GM18520 (cell line): ENCODE measurements around the gene ADAMTSL2.
"Not testable (repeated sequence)": the region's sequence is repeated elsewhere in the genome, so short reads cannot be mapped to it uniquely, and the experiment has no call there.

Source experiments
- ATAC-seq: cut with Tn5 transposase; IDR thresholded peaks from one replicate; pipeline ENCODE4 v1.9.1; 2021; ENCODE audit not compliant: unreplicated experiment

ADAMTSL2 gene

DNA sequence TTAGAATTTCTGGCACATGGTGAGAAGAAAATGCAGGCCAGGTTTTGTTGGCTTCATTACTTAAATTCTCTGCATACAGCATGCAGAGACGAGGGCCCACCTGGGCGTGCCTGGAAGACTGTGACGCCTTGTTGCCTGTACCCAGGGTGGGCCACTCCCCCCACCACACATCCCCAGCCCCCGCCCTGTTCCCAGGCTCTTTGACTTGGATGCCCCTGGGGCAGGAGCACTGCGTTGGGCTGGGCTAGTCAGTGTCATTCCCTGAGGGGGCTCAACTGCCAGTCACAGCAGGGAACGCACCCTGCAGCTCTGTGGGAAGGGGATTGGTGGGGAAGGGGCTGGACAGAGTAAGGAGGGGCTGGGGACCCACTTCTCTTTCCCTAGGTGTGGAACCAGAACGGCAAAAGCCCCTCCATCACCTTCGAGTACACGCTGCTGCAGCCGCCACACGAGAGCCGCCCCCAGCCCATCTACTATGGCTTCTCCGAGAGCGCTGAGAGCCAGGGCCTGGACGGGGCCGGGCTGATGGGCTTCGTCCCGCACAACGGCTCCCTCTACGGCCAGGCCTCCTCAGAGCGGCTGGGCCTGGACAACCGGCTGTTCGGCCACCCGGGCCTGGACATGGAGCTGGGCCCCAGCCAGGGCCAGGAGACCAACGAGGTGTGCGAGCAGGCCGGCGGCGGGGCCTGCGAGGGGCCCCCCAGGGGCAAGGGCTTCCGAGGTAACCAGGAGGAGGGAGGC lies 19.6 kb downstream of the ADAMTSL2 start:
- ATAC-seq = no peak

DNA sequence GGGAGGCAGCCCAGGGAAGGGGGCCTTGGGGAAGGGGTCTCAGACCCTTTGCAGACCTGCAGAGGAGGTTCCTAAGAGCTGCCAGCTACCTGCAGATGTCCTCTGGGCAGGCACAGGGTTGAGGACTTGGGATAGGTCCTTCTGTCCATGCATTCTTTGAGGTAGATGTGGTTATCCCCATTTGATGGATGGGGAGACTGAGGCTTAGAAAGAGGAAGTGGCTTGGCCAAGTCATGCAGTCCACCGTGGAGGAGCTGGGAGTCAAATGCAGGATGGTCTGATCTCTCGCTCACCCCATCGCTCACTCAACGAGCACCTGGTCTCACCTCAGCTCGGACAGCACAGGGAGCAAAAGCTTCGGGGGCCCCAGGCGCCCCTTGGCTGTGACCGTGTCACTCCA lies 20.2 kb downstream of the ADAMTSL2 start:
- no peak for ATAC-seq

DNA sequence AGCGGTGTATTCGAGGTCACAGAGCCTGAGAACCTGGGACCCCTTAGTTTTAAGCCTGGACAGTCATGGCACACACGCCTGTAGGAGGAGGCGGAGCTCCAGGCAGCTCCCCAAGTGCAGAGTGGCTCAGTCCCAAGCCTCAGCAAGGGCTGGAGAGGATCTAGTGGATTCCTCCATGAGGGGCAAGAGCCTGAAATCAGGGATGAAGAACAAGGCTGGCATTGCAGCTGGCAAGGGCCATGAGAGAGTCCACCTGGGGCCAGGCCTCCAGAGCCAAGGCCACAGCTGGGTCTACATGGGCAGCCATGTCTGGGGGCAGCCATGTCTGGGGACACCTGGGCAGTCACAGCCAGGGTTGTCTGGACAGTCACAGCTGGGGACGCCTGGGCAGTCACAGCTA lies 21.9 kb downstream of the ADAMTSL2 start:
- ATAC-seq = no peak

DNA sequence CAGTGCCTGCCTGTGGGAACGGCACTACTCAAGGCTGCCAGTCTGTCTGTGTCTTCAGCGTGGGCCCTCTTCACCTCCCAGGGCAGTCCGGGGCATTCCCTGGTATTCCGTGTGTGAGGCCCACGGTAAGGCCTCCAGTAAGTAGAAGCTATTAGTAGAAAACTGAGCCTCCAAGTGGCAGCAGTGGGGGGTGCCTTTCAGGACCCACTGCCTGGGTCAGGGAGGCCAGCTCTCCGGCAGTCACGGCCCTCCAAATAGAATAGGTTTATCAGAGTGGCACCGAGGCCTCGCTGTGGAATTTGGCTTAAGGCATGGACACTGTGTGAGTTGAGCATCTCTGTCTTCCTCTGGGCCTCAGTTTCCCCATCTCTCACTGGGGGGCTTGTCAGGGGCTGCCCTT lies 23.1 kb downstream of the ADAMTSL2 start:
- no peak for ATAC-seq

DNA sequence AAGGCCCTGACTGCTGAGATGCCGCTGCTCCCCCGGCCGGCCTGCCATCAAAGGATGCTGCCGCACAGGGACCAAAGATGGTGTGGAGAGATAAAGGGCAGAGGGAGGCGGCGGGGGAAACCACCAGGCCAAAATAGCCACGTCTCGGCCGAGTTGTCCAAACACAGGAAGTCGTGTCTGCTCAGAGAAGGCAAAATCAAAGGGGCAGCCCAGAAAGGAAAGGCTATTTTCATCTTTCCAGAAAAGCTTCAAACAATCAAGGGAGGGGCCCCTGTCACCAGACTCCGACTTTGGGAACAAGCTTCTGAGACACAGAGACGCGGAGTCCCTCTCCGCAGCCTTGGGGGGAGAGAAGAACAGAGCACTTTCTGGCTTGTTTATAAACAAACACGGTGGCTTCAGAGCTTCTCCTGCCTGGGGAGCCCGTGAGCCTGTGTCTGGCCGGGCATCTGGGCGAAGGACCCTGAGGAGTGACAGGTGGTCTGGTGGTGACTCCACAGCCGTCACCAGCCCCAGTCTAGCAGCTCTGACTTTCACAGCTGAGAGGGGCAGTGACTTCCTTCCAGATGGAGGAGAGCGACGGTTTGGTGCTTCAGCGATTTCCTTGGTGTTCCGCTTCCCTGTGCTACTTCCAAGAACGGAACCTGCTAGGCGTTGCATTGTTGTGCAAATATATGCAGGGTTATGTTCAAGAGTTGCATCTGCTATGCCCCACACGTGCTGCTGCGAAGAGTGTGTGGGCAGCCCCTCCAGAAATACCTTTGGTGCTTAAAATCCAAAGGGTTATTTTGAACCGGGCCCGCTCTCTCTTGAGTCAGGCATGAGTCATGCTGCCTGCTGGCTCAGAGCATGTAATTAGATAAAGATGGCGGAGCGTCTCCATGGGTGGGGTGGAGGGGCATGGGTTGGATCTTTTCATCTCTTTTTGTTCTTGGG lies 24.0 kb downstream of the ADAMTSL2 start:
- ATAC-seq = no peak

DNA sequence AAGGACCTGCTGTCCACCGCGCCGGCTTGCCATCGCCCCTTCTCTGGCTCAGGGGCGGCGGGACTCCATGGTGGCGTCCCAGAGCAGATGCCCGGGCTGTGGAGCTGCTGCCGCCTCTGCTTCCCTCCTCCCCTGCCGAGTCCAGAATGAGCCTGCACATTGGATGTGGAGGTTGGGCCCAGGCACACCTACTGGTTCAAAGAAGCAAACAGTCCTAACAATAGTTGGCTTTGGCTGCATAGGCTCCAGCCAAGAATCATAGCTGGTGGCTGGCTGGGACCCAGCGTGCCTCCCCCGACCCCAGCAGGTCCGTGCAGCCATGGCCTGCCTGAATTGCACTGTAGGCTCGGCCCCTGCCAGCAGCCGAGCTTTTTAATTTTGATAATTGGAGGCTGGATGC lies 25.8 kb downstream of the ADAMTSL2 start:
- ATAC-seq = no peak

DNA sequence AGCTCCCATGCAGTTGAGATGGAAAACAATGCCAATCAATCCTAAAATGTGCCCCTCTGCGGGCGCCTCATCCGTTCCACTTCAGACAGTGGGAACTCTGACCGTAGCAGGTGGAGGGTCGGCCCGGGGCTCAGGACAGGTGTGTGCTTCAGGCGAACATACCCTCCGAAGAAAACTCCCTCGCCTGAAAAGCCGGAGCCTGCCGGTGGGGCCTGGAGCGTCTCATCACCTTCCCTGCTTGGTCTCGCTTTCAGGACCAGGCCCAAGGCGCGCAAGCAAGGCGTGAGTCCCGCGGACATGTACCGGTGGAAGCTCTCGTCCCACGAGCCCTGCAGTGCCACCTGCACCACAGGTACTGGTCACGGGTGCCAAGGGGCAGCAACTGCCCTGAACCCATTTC lies 26.4 kb downstream of the ADAMTSL2 start:
- ATAC-seq = no peak

DNA sequence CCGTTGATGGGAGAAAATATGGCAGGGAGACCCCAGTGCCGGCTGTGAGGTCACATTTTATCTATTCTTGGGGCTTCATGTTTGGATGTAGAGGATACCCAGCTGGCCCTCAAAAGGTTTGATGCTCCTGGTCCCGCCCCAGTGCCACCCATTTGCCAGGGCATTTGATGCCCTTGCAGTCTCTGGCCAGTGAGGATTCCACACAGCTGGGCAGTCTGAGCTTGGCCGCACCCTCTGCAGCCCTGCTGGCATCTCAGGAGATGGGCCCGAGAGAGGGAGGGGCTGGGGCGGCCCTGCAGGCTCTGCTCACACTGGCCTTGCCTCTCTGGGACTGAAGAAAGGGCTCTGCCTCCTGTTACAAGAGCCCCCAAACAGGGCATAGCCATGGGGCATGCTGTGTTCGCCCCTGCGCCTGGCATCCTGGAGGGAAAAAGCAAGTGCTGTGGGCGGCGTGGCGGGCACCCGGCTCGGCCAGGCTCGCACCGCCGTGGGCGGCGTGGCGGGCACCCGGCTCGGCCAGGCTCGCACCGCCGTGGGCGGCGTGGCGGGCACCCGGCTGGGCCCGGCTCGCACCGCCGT lies 27.6 kb downstream of the ADAMTSL2 start:
- ATAC-seq = no peak

DNA sequence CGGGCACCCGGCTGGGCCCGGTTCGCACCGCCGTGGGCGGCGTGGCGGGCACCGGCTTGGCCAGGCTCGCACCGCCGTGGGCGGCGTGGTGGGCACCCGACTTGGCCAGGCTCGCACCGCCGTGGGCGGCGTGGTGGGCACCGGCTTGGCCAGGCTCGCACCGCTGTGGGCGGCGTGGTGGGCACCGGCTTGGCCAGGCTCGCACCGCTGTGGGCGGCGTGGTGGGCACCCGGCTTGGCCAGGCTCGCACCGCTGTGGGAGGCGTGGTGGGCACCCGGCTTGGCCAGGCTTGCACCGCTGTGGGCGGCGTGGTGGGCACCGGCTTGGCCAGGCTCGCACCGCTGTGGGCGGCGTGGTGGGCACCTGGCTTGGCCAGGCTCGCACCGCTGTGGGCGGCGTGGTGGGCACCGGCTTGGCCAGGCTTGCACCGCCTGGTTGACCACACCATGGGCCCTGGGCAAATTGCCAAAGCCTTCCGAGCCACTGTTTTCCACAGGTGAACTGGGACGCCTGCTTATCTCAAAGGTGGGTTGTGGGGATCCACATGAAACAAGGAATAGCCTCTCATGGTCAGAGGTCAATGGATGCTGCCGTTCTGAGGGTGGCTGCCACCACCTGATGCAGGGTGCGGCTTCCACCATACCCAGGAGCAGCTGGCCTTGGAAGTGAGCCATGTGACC lies 28.2 kb downstream of the ADAMTSL2 start:
- ATAC-seq = no peak

DNA sequence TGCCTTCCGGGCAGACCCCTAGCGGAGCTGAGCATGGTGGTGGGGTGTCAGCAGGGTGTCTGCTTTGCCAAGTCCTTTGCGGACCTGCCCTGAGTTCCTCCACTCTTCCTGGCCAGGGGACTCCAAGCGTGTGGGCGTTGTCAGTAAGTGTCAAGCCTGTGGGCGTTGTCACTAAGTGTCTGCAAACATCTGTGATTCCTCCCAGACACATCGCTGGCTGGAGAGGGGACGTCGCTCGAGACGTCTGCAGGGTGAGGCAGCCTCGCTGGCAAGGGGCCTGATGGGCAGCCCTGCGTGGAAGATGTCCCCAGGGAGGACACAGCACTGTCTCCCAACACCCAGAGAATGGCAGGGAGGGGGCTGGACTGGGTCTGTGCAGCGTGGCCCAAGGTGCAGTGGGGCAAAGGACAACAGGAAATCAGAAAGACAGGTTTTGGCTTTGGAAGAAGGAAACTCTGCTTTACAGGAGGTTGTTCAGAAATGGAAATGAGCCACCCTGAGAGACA lies 28.8 kb downstream of the ADAMTSL2 start:
- ATAC-seq = no peak

DNA sequence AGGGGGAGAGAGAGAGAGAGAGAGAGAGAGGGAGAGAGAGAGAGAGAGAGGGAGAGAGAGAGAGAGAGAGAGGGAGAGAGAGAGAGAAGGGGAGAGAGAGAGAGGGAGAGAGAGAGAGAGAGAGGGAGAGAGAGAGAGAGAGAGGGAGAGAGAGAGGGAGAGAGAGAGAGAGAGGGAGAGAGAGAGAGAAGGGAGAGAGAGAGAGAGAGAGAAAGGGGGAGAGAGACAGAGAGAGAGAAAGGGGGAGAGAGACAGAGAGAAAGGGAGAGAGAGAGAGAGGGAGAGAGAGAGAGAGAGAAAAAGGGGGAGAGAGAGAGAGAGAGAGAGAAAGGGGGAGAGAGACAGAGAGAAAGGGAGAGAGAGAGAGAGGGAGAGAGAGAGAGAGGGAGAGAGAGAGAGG lies 29.3 kb downstream of the ADAMTSL2 start:
- not testable (repeated sequence) for ATAC-seq

DNA sequence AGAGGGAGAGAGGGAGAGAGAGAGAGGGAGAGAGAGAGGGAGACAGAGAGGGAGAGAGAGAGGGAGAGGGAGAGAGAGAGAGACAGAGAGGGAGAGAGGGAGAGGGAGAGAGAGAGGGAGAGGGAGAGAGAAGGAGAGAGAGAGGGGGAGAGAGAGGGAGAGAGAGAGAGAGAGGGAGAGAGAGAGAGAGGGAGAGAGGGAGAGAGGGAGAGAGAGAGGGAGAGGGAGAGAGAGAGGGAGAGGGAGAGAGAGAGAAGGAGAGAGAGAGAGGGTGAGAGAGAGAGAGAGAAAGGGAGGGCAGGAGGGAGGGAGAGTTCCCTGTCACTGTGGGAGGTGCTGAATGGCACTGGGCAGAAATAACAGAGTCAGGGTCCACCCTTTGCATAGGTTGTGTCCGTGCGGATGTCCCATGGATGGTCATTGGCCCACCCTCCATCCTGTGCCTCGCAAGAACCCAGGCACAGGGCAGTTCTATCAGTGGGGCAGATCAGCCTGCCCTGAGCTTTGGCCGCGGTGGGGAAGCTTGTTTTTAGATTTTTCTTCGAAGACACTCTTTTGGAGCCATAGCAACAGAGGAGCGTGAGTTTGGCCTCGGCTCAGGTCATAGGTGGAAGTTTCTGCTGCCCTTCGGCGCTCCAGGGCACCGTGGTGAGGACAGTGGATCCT lies 30.1 kb downstream of the ADAMTSL2 start:
- no peak for ATAC-seq

DNA sequence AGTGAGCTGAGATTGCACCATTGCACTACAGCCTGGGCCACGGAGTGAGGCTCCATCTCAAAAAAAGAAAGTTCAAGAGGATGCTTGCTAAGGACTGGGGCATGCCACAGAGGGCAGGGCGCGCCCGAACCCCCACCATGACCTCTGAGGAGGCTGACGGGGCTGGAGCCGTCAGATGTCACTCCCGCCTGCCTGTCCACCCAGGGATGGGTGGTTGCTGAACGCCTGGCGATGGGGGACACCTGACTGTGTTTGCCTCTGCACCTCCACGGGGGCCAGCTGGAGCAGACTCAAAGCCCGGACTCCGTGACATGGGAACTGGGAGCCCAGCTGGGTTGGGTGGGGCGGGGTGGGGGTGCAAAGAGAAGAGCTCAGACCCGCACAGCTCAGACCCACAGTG lies 31.9 kb downstream of the ADAMTSL2 start:
- ATAC-seq = no peak

DNA sequence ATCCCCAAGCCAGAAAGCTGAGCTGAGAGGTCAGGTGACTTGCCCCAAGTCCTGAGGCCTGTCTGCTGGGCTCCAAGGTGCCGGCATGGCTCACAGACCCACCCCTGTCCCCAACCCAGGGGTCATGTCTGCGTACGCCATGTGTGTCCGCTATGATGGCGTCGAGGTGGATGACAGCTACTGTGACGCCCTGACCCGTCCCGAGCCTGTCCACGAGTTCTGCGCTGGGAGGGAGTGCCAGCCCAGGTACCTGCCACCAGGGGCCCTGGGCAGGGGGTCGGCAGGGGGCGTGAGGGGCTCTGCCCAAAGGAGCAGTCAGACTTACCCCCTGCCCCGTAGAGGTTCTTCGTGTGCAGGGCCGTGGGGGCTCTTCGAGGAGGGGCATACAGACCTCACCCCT lies 32.3 kb downstream of the ADAMTSL2 start:
- no peak for ATAC-seq

DNA sequence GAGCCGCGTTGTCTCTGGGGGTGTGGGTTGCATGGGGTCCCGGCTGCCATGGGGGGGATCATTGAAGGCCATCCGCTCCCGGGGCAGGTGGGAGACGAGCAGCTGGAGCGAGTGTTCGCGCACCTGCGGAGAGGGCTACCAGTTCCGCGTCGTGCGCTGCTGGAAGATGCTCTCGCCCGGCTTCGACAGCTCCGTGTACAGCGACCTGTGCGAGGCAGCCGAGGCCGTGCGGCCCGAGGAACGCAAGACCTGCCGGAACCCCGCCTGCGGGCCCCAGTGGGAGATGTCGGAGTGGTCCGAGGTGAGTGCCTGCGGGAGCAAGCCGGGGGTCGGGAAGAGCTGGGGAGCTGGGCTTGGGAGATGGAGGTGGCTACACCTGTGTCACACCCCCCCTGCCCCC lies 33.7 kb downstream of the ADAMTSL2 start:
- ATAC-seq = no peak

DNA sequence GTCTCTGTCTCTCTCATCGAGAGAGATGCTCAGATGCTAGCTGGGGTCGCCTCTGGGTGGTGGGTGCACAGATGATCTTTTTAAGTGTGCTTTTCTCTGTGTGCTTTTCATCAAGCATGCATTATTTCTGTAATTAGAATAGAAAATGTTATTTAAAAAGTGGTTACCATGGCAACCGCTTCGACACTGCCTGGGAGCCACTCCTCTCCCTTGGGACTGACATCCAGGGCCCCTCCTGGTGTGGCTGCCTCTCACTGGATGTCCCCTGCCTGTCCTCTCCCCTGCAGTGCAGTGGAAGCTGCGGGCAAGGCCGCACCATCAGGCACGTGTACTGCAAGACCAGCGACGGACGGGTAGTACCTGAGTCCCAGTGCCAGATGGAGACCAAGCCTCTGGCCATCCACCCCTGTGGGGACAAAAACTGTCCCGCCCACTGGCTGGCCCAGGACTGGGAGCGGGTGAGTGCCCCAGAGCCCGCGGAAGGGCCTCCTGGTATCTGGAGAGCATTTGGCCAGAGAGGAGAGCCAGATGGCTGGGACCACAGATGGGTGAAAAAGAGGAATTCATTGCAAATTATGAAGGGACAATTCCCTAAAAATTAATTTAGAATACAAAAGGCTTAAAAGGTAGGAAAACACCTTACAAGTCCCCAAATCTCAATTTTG lies 34.7 kb downstream of the ADAMTSL2 start:
- no peak for ATAC-seq

DNA sequence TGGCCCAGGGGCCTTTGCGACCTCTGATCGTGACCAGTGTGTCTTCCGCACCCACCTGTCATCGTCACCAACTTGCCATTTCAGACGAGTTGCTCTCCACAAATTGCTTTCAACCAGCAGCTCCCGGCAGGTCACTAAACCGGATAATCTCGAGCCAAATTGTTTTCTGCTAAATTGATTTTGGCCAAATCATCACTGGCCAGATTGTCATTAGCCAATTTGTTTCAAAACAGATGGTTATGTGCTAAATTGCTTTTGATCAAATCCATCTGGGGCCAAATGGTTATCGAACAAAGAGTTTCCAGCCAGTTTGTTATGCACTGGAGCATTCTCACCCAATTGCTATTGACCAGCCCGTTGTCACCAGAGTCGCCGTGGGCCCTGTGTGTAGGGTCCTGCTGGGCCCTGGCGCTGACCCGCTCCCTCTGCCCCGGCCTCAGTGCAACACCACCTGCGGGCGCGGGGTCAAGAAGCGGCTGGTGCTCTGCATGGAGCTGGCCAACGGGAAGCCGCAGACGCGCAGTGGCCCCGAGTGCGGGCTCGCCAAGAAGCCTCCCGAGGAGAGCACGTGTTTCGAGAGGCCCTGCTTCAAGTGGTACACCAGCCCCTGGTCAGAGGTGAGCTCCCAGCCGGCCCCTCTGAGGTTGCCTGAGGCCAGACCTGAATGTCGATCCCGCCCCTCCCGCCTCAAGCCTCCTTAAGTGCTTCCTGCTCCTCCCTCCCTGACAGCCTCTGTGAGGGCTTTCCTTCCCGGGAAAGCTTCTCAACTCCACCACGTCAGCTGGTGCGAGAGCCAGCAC lies 35.6 kb downstream of the ADAMTSL2 start:
- no peak for ATAC-seq

DNA sequence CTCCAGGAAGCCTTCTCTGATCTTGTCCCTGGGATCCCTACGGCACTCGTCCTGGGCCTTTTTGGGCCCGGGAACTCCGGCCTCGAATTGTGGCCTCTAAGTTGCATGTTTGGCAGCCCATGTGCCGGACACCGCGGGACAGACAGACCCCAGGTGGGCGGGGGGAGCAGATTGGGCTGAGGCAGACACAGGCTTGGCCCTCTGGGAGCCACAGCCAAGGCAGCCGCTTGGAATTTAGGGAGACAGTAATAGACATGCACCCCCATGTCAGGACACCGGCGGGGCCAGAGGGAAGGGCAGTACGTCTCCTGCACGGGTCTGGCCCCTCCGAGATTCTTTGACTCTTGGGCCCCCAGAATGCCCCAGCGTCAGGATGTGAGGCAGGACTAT lies 36.2 kb downstream of the ADAMTSL2 start:
- no peak for ATAC-seq

DNA sequence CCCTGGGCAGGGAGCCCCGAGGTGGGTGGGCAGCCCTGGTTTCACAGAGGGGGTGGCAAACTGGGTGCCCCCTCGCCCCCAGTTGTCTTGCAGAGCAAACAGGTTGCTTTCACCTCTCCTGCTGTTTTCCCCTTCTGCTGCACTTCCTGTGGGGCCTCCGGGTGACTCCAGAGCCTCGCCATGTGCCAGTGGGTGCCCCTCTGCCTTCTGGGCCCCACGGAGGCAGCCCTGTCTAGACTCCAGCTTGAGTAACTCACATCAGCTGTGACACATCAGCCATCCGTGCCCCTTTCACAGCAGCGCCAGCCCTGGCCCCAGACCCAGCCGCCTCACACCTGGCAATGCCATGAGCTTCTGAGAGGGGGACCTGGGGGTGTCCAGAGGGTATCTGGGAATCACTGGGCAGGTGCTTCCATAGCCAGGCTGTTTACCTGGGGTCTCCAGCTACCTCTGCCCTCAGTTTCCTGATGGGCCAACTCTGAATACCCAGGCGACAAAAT lies 36.9 kb downstream of the ADAMTSL2 start:
- ATAC-seq = no peak
